HG03520 (cell line): Measurements from ENCODE around the gene GSTP1.
"Not testable (repeated sequence)": the region's sequence is repeated elsewhere in the genome, so short reads cannot be mapped to it uniquely, and the experiment has no call there.

Source experiments
- ATAC-seq: cut with Tn5 transposase; IDR thresholded peaks from one replicate; pipeline ENCODE4 v1.9.1; 2021; ENCODE audit warnings: mild to moderate bottlenecking, moderate library complexity; ENCODE audit not compliant: unreplicated experiment

Gene GSTP1

DNA sequence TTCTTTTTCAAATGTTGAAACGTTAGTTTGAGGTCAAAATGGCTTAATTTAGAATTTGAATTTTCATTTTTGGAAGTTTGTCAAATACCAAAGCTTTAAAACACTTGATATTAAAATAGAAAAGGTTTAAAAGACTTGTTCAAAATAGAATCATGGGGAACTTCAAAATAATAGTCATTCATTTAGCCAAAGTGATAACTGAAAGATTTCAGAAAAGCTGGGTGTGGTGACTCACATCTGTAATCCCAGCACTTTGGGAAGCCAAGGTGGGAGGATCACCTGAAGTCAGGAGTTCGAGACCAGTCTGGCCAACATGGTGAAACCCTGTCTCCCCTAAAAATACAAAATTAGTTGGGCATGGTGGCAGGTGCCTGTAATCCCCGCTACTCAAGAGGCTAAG lies 10.9 kb downstream of the GSTP1 start:
- no peak for ATAC-seq

DNA sequence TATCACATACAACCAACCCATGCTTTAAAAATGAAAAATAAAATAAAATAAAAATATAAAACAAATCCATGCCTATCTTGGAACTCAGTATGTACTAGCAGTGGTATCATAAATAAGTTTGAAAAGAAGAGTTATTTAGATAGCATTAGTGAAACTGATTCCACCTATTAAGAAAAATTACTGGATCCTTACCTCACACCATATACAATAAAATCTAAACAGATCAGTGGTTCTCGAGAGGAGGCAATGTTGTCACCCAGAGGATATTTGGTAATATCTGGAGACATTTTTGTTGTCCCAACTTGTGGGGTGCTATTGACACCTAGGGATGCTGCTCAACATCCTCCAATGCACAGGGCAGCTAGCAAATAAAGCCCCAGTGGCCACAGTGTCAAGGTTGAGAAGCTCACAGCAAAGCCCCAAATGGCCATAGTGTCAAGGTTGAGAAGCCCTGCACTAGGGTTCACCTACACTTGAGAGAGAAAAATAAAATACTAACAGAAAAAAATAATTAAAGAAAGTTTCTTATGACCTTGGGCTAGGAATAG lies 13.2 kb downstream of the GSTP1 start:
- ATAC-seq: no peak

DNA sequence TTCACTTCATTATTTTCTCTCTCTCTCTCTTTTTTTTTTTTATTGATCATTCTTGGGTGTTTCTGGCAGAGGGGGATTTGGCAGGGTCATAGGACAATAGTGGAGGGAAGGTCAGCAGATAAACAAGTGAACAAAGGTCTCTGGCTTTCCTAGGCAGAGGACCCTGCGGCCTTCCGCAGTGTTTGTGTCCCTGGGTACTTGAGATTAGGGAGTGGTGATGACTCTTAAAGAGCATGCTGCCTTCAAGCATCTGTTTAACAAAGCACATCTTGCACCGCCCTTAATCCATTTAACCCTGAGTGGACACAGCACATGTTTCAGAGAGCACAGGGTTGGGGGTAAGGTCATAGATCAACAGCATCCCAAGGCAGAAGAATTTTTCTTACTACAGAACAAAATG lies 13.8 kb downstream of the GSTP1 start:
- not testable (repeated sequence) for ATAC-seq

DNA sequence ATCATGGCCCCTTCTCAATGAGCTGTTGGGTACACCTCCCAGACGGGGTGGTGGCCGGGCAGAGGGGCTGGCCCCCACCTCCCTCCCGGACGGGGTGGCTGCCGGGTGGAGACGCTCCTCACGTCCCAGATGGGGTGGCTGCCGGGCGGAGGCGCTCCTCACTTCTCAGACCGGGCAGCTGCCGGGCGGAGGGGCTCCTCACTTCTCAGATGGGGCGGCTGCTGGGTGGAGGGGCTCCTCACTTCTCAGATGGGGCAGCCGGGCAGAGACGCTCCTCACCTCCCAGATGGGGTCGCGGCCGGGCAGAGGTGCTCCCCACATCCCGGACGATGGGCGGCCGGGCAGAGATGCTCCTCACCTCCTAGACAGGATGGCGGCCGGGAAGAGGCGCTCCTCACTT lies 14.4 kb downstream of the GSTP1 start:
- not testable (repeated sequence) for ATAC-seq

- no peak for ATAC-seq
Observed at GRCh38 chr11:67599149-67599548, 15.5 kb downstream of the GSTP1 start.

DNA sequence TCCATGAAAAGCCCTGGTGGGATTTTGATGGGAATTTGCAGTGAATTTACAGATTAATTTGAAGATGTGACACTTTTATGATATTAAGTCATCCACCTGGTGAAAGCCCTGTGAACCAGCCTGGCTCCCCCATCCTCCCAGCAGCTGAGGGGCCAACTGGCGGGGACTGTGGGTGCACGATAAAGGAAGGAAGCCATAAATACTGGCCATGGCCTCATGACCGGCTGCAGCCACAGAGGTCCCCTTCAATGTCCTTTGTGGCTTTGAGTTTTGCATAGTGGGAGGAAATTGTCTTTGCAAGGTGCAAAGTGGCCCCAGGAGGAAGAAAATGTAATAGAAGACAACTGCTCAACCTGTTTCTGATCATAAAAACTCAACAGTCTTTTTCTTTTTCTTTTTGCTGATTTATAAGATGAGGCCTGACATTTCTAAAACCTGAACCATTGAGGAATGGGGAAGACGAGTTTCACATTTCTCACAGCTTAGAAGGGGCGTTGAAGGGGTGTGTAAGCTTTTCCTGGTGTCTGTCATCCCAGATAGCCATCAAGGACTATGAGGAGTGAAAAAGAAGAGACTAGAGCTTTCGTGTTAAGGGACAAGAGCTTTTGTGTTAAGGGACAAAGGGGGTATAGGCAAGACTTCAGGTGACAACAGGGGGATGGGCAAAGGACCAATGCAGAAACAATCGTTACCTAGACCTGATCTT lies 16.9 kb downstream of the GSTP1 start:
- no peak for ATAC-seq

DNA sequence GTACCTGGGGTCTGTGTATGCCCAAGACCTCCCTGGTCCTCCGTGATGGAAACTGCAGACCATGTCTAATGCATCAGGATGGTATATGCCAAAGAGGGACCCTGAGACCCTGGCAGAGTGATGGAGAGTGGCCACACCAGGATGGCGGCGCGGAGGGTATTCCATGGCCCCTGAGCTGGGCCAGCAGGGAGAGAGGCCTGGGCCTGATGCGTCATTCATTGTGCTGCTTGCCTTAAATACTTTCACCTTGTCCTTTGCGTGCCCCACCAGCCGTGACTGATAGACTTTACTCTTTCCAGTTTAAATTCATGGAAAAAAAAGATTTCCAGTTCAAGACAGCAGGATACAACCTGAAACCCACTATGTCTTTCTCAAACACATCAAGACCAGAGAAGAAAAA lies 17.5 kb downstream of the GSTP1 start:
- no peak for ATAC-seq

- ATAC-seq: not testable (repeated sequence)
Observed at GRCh38 chr11:67604119-67604518, 20.5 kb downstream of the GSTP1 start.

- no peak for ATAC-seq
Observed at GRCh38 chr11:67604815-67605214, 21.2 kb downstream of the GSTP1 start.

- no peak for ATAC-seq
Observed at GRCh38 chr11:67605231-67606011, 21.8 kb downstream of the GSTP1 start.

DNA sequence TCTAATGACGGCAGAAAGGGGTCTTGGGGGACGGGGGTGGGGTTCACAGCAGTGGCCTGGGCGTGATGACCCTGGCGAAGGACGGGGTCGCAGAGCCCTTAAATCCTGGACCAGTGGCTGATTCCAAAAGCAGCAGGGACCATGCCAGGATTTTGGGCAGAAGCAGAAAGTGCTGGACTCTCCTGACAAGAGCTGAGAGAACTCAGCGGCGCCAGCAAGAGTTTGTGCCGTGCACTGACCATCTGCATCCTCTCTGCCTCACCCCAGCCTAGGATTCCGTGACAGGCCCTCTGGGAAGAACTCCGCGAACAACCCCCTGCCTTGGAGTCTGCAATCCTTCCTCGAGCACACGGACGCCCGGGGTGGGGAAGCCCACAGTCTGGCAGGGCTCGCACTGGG lies 22.5 kb downstream of the GSTP1 start:
- no peak for ATAC-seq

DNA sequence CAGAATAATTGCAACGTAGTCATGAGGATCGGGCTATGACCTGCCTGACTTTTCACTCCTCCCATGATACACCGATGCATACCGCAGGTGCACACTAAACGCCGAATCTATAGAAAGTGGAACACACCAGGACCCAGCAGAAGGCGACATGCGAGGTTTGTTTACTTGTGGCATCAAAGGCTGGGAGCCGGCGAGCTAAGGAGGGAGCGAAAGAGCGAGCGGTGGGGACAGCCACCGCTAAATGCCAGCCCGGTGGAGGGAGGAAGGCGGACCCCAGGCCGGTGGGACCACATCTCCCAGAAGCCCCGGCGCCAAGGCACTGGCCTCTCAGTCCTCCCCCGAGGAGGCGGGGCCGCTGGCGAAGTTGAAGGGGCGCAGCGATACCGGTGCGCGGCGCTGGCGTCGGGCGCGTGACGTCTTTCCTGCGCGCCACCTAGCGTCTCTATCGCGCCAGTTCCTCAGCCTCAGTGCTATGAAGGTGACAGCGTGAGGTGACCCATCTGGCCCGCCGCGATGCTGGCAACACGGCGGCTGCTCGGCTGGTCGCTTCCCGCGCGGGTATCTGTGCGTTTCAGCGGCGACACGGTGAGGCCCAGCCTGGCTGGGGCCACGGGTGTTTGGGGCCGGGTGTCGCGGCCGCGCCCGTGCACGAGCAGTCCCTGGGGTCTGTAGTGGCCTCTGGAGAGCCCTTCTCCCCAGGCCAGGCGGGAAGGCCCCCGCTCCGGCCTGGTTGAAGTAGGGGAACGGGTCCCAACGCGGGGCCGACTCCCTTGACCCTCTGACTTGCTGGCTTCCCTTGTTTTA lies 23.1 kb downstream of the GSTP1 start, which contains the start of gene NDUFV1:
TSS of gene NDUFV1 (plus strand) at position 445 of the 804 bp plus-strand sequence. CDS start at position 514, 69 bp downstream.
- ATAC-seq: peak; percentile 94

GRCh38 chr11:67607507-67607906 lies 23.9 kb downstream of the GSTP1 start:
- no peak for ATAC-seq

GRCh38 chr11:67608486-67608885 lies 24.9 kb downstream of the GSTP1 start:
- no peak for ATAC-seq

- ATAC-seq: no peak
Observed at GRCh38 chr11:67609316-67609715, 25.7 kb downstream of the GSTP1 start.

DNA sequence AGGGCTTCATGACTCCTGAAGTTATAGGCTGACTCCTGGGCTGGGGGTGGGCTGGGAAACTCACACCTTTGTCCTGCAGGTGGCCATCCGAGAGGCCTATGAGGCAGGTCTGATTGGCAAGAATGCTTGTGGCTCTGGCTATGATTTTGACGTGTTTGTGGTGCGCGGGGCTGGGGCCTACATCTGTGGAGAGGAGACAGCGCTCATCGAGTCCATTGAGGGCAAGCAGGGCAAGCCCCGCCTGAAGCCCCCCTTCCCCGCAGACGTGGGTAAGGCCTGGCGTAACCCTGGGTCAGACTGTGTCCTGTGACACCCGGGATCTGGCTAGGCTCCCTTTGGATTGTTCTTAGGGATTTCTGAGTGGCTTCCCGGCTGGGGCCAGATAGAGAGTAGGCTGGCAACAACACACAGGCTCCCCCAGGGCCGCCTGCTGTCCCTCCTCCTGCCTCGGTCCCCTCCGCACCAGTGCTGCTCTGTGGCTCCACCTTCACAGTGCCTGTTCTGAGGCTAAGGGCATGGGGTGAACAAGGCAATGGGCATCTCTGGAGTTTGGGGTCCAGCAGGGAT lies 26.8 kb downstream of the GSTP1 start:
- no peak for ATAC-seq

- ATAC-seq: no peak
Observed at GRCh38 chr11:67611165-67611564, 27.6 kb downstream of the GSTP1 start.

- no peak for ATAC-seq
Observed at GRCh38 chr11:67611704-67612587, 28.3 kb downstream of the GSTP1 start.

- ATAC-seq: no peak
Observed at GRCh38 chr11:67612751-67613150, 29.1 kb downstream of the GSTP1 start.
